Stimulated activated CD8-positive, alpha-beta memory T cell treated with anti-CD3 and anti-CD28 coated beads, Interleukin-15, amount 100 ng/mL, for 24 hours (primary cell): Measurements from ENCODE around the gene RNF144A.
"Not testable (repeated sequence)": the region's sequence is repeated elsewhere in the genome, so short reads cannot be mapped to it uniquely, and the experiment has no call there.

Experiments
- DNase-seq: peaks from one replicate; pipeline ENCODE4 v3.0.0-alpha.2; 2020; ENCODE audit warnings: low read depth

Gene RNF144A

GRCh38 chr2:6972067-6972710 lies 55.0 kb downstream of the RNF144A start:
- no peak for DNase-seq

GRCh38 chr2:6973895-6974545 lies 56.8 kb downstream of the RNF144A start:
- DNase-seq: no peak

- no peak for DNase-seq
Observed at GRCh38 chr2:6975988-6976387, 58.8 kb downstream of the RNF144A start.

GRCh38 chr2:6977113-6977741 lies 60.0 kb downstream of the RNF144A start:
- DNase-seq: no peak

- no peak for DNase-seq
Observed at GRCh38 chr2:6977786-6978185, 60.6 kb downstream of the RNF144A start.

GRCh38 chr2:6978991-6979390 lies 61.8 kb downstream of the RNF144A start:
- DNase-seq: no peak

GRCh38 chr2:6982449-6982848 lies 65.2 kb downstream of the RNF144A start:
- no peak for DNase-seq

- DNase-seq: no peak
Observed at GRCh38 chr2:6982934-6983589, 65.8 kb downstream of the RNF144A start.

GRCh38 chr2:6986301-6986911 lies 69.2 kb downstream of the RNF144A start:
- DNase-seq: no peak

- DNase-seq: no peak
Observed at GRCh38 chr2:6986912-6987361, 69.7 kb downstream of the RNF144A start.

GRCh38 chr2:6990871-6991270 lies 73.7 kb downstream of the RNF144A start:
- DNase-seq: no peak

GRCh38 chr2:6992794-6993228 lies 75.6 kb downstream of the RNF144A start:
- DNase-seq: no peak

GRCh38 chr2:6993229-6993640 lies 76.0 kb downstream of the RNF144A start:
- DNase-seq: no peak

- no peak for DNase-seq
Observed at GRCh38 chr2:6993936-6994335, 76.7 kb downstream of the RNF144A start.

GRCh38 chr2:6994536-6995128 lies 77.4 kb downstream of the RNF144A start:
- no peak for DNase-seq

GRCh38 chr2:6995391-6996097 lies 78.3 kb downstream of the RNF144A start:
- DNase-seq: no peak

GRCh38 chr2:6999211-6999877 lies 82.1 kb downstream of the RNF144A start:
- no peak for DNase-seq

GRCh38 chr2:7001395-7001794 lies 84.2 kb downstream of the RNF144A start:
- DNase-seq: not testable (repeated sequence)

- no peak for DNase-seq
Observed at GRCh38 chr2:7003895-7004294, 86.7 kb downstream of the RNF144A start.

GRCh38 chr2:7004636-7005035 lies 87.4 kb downstream of the RNF144A start:
- DNase-seq: no peak

GRCh38 chr2:7007488-7007845 lies 90.3 kb downstream of the RNF144A start:
- no peak for DNase-seq
